Left lung (tissue), 10 donors: ENCODE results near the gene TBX20. TPM values are rescaled to one million over a fixed set of nuclear protein-coding genes. Genes with fewer than 3 reads are reported as not detected.
"Not testable (repeated sequence)": the region's sequence is repeated elsewhere in the genome, so short reads cannot be mapped to it uniquely, and the experiment has no call there.

ENCODE experiments used
- ATAC-seq: fragments of 200-7000 bp; cut with Tn5 transposase; one replicate; pipeline ENCODE4 v1.9.1; 2020; ENCODE audit warnings: moderate library complexity
- DNase-seq, 4 donors: peaks; one replicate each; pipeline ENCODE4 v3.0.0-alpha.2; 2013 to 2020
- H3K27ac ChIP-seq, 2 donors: fragments of 200-600 bp; sonication (generic) in 1 of 2; one replicate each; pipeline versions ENCODE4 v1.5.0 to v1.8.0; 2020 to 2021
- H3K27me3 ChIP-seq, 2 donors: fragments of 200-600 bp; sonication (generic) in 1 of 2; one replicate each; pipeline versions ENCODE4 v1.5.0 to v1.8.0; 2020 to 2021
- H3K36me3 ChIP-seq, 2 donors: fragments of 200-600 bp; sonication (generic) in 1 of 2; one replicate each; pipeline versions ENCODE4 v1.5.0 to v1.8.0; 2020 to 2021
- H3K4me1 ChIP-seq, 2 donors: fragments of 200-600 bp; one replicate each; pipeline ENCODE4 v1.8.0; 2021
- H3K4me3 ChIP-seq, 2 donors: fragments of 200-600 bp; sonication (generic) in 1 of 2; one replicate each; pipeline versions ENCODE4 v1.5.0 to v1.8.0; 2020 to 2021; ENCODE audit warnings: mild to moderate bottlenecking in 1 of 2
- H3K9me3 ChIP-seq, 2 donors: fragments of 200-600 bp; sonication (generic) in 1 of 2; one replicate each; pipeline versions ENCODE4 v1.5.0 to v1.8.0; 2020 to 2021
- intact Hi-C, 2 donors: fragments of 100-400 bp; cut with DNase I; formaldehyde crosslinking; loops; one replicate each; pipeline versions ENCODE4 v1.11.2 to v1.14.2; 2022
- polyA plus RNA-seq, 6 donors: library from polyadenylated mRNA; unstranded; fragments of 120-200 nt; gene quantifications; one replicate each; pipeline ENCODE4 v1.2.1, GENCODE V29; 2013; ENCODE audit not compliant: insufficient read length in 6 of 6
- total RNA-seq, 2 donors: library from RNA; stranded (reverse); fragmentation: NEBNext Ultra II Directional; extraction: Animal tissue kit (Norgen Biotek cat#: 25700); gene quantifications; one replicate each; pipeline ENCODE4 v1.2.1, GENCODE V29; 2021
- TF ChIP-seq, protein P1 (sequence below), 2 donors: fragments of 200-600 bp; sonication (generic) in 1 of 2; IDR thresholded peaks; one replicate each; pipeline versions ENCODE4 v1.5.0 to v1.8.0; 2021; ENCODE audit warnings: antibody characterized with exemption in 2 of 2
- donor health status: DM: no; HTN: yes; CAD: no.
- donor health status: DM: no; HTN: no; CAD: no.

The TBX20 gene
- total and polyA plus RNA-seq, 8 donors = 0.09 to 0.12 TPM; not detected in 6

DNA sequence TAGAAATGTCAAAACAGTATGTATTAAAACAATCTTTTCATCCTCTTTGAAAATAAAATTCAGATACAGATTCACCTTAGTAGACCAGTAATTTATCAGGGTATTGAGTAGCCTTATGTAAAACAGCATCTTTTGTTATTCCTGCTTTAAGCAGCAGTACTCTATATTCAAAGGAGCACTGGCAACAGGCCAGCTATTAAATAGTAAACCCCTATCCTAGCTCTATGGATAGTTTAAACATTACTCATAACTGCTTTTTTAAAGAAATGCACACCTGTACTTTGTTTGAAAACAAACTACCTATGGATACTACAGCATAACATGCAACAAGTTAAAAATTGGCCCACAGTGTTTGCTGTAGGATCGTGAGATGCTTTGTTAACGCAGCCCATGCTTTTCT lies 53.7 kb downstream of the TBX20 start:
- intact Hi-C loops, H3K4me1 ChIP-seq, DNase-seq, H3K27ac ChIP-seq, H3K36me3 ChIP-seq, ATAC-seq, H3K27me3 ChIP-seq, H3K4me3 ChIP-seq, H3K9me3 ChIP-seq: not testable (repeated sequence)

DNA sequence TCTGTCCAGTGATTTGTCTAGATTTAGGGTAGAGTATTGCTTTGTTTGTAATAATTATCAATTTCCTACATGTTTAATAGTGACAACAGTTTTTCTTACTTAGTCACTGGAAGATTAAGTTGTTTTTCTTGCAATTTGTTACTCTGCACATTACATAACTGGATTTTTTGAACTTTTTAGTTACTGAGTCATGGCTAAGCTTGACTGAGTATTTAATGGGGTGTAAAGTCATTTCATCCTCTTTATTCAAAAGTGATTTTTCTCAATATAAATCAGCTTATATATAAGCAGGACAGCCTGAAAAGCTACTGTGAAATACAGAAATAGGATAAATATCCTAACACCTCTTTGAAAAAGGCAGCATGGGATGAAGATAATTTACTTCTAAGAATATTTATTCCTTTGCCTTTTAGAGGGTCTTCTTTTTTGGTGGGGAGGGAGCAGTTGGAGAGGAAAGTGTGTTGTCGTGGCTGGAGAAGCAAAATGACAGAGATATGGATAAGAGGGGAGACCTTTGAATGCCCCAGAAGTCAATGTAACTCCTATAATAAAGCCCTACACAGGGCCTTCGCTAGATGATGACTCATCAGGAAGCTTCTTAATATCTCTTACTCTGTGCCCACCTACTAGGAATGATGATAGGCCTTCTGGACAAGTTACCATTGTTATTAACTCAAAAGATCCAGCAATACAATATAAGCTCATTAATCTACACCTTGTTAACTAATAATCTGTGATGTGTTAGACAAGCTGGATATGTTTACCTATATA lies 55.3 kb downstream of the TBX20 start:
- DNase-seq, H3K4me3 ChIP-seq, intact Hi-C loops, H3K36me3 ChIP-seq, H3K27ac ChIP-seq, H3K4me1 ChIP-seq, ATAC-seq, H3K27me3 ChIP-seq, H3K9me3 ChIP-seq: not testable (repeated sequence)

DNA sequence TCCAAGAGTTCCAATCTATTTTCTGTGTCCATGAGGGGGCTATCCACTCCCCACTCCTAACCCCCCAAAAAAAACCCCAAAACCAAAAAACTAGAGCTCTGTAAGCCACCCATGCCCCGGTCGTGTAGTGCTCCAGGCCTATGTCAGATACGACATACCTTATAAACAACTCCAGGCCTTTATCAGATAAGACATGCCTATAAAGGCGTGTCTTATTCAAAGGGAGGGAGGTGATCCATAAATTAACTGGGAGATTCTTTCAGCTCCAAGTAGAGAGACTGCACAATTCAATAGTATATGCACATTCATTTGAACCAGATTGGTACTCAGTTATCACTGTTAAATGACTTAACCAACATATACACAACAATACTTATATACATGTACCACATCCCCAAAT lies 62.3 kb downstream of the TBX20 start:
- intact Hi-C loops, ATAC-seq, H3K9me3 ChIP-seq, H3K27ac ChIP-seq, H3K36me3 ChIP-seq, DNase-seq, H3K4me3 ChIP-seq, H3K4me1 ChIP-seq: not testable (repeated sequence)
- peaks cover 5 to 19% of the 10 kb centered on the region in 2 donors for H3K27me3 ChIP-seq

DNA sequence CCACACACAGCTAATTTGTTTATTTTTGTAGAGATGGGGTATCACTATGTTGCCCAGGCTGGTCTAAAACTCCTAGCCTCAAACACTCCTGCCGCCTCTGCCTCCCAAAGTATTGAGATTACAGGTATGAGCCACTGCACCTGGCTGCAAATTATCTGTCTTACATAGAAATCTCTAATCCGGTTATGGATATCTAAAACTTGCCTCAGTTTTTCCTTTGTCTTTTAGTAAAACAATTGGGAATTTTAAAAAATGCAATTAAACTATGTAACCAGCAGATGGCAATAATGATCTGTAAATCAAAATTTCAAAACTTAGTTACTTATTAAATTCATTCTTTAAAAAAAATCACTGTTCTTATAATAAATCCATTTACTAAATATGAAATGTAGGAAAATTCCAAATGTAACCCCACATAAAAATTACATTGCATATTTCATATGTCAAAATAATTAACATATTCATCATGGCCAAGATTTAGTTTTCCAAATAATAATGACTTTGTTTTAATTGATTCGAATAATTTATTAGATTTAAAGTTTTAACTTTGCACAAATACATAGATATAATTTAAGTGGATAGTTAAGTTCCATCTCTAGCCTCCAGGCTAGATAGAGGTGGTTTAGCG lies 63.6 kb downstream of the TBX20 start:
- H3K4me3 ChIP-seq, H3K27ac ChIP-seq, H3K4me1 ChIP-seq, ATAC-seq, DNase-seq, H3K9me3 ChIP-seq, H3K36me3 ChIP-seq, intact Hi-C loops: not testable (repeated sequence)
- H3K27me3 ChIP-seq = peaks cover 16 to 32% of the 10 kb centered on the region in 2 donors

DNA sequence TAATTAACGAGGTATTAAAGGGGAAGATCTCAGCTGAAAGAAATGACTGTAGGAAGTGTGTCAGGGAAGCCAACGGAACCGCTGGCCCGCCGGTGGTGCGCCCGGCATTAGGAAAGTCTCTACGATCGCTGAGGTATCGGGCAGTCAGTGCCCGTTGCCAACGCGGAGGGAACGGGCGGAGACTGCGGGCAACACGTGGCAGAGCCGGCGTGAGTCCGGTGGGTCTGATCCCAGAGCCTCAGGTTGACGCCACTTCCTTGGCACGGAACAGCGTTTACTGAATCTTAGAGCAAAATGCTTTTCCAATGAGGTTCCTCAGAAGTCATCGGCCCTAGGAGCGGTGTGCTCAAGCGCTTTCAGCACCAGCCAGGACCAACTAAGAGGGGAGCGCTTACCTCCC lies 67.1 kb downstream of the TBX20 start:
- intact Hi-C loops = loop anchor here in 1 of 2 donors (10.0 kb wide), 1 partner anchor 348 kb away; no protein-coding TSS in a partner anchor

DNA sequence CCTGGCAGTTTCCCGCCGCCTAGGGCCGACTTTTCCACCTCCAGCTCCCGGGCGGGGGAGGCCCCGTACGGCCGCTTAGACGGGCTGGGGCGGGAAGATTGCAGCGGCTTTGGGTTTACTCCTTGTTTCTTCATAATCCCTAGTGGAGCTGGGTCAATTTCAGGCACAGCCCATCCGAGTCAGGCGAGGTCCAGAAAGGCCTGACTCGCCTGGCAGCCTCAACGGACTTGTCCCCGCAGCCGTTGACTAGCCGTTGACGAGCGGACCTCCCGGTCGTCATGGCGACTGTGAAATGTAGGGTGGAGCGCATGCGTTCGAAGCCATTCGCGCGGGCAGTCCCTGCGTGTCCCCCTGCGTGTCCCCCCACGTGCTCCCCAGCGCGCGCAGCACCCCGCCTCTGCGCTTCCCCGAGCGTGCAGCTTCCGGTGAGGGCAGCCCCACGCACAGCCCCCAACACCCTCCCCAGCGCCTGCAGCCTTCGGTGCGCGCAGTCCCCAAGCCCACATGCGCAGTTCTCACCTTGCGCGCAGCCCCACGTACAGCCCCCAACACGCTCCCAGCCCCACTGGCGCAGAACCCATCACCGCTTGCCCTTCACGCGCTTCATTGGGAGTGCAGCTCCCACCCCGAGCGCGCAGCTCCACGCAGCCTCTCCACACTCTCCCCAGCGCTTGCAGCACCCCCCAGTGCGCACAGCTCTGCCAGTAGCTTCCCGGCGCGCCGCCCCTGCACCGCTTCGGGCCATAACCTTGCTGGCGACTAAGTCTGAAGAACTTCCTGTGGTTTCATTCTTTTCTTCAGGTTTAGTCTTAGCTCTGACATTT lies 67.8 kb downstream of the TBX20 start:
- Histone ChIP-seq H3K27me3 (peaks cover 16 to 60% of the 10 kb centered on the region in 2 donors), H3K4me3 (peak overlapping the region; percentile 11 to 18), H3K9me3 (no peaks in the 10 kb centered on the region), H3K36me3 (no peaks in the 10 kb centered on the region), H3K27ac (no peak overlapping the region), H3K4me1 (peaks cover 0 to 5% of the 10 kb centered on the region in 2 donors)
- ATAC-seq (peak; percentile 58), DNase-seq (peak; percentile 15 to 72 (median 40))
- TF ChIP-seq, protein P1, sequence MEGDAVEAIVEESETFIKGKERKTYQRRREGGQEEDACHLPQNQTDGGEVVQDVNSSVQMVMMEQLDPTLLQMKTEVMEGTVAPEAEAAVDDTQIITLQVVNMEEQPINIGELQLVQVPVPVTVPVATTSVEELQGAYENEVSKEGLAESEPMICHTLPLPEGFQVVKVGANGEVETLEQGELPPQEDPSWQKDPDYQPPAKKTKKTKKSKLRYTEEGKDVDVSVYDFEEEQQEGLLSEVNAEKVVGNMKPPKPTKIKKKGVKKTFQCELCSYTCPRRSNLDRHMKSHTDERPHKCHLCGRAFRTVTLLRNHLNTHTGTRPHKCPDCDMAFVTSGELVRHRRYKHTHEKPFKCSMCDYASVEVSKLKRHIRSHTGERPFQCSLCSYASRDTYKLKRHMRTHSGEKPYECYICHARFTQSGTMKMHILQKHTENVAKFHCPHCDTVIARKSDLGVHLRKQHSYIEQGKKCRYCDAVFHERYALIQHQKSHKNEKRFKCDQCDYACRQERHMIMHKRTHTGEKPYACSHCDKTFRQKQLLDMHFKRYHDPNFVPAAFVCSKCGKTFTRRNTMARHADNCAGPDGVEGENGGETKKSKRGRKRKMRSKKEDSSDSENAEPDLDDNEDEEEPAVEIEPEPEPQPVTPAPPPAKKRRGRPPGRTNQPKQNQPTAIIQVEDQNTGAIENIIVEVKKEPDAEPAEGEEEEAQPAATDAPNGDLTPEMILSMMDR (IDR thresholded peaks at IDR 0.05) = no peak
- intact Hi-C loops = loop anchor here in 1 of 2 donors (10.0 kb wide), 1 partner anchor 349 kb away; no protein-coding TSS in a partner anchor

More for the DNA sequence above, 67.1 kb downstream of the TBX20 start:
- H3K36me3 ChIP-seq, H3K27ac ChIP-seq, H3K9me3 ChIP-seq, H3K4me1 ChIP-seq: not testable (repeated sequence)
- Histone ChIP-seq H3K4me3 (peak overlapping the region; percentile 11 to 18), H3K27me3 (peaks cover 16 to 60% of the 10 kb centered on the region in 2 donors)
- DNase-seq = peak in 3 of 4 donors; percentile 16 to 77 (median 18)
- ATAC-seq = peak; percentile 68

DNA sequence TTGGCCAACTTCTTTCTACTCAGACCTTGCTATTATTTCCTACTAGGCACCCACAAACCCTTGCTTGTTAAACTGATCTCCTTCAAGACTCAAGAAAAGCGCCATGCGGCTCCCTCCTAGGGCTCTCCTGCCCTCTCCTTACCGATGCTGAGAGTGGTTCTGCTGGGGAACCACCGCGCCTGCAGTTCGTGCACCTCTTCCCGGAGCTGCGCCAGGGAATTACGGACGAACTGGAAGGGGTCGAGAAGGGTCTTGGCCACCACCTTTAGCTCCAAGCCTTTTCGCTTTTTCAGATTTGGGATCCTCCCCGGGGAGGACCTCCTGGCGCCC lies 68.4 kb downstream of the TBX20 start:
- not testable (repeated sequence) for ATAC-seq, DNase-seq, H3K27ac ChIP-seq, H3K36me3 ChIP-seq, H3K4me1 ChIP-seq, H3K9me3 ChIP-seq
- Histone ChIP-seq H3K27me3 (peaks cover 16 to 60% of the 10 kb centered on the region in 2 donors), H3K4me3 (peak overlapping the region in 1 of 2 donors; percentile 18)
- intact Hi-C loops = loop anchor here in 1 of 2 donors (10.0 kb wide), 1 partner anchor 349 kb away; no protein-coding TSS in a partner anchor

DNA sequence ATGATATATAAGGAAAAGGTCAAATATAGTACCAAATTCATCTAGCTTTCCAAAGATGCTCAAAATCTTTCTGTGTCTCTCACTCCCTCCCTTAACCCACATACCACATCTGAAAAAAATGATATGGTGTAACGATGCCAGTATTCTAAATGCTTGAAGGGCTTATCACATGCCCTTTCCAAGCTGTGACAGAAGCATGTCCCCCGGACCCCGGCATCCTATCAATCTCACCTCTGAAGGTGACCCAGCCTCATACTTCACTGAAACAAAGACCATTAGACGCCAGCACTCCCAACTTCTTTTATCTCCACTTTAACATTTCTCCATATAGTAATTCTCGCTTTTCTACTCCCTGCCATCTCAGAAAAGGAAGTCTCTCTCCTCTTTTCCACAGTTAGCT lies 68.9 kb downstream of the TBX20 start:
- not testable (repeated sequence) for H3K4me1 ChIP-seq, DNase-seq, H3K4me3 ChIP-seq, H3K9me3 ChIP-seq, ATAC-seq, H3K27ac ChIP-seq, H3K36me3 ChIP-seq
- H3K27me3 ChIP-seq = peaks cover 16 to 60% of the 10 kb centered on the region in 2 donors
- intact Hi-C loops = loop anchor here in 1 of 2 donors (10.0 kb wide), 1 partner anchor 350 kb away; no protein-coding TSS in a partner anchor

DNA sequence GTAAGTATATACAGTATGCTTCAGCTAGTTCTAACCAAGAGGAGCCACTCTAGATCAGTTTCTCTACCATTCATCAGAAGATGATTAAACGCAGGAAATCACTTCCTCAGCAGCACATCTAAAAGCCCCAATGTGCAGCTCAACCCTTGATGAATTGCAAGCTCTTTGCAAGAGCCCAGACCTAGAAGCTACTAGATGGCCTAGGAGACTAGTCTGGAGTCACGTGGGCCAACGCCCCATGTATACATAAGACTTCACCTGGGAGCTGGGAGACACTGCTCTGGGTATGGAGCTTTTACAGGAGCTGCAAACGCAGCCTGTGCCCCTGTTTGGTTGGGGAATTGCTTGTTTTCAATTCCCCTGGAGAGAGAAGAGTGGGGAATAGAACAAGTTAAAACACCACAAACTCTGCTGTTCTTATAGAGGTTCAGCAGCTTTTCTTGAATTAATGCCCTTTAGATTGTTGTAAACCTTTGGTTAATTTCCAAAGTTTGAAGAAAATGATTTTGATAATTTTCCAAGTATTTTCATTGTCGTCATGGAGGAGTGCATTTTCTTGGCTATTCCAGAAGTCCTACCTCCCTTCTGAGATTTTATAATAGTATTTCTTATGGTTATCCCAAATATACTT lies 69.9 kb downstream of the TBX20 start:
- not testable (repeated sequence) for H3K36me3 ChIP-seq, H3K9me3 ChIP-seq, H3K27ac ChIP-seq, H3K4me1 ChIP-seq, DNase-seq, H3K4me3 ChIP-seq, ATAC-seq
- peaks cover 16 to 60% of the 10 kb centered on the region in 2 donors for H3K27me3 ChIP-seq
- intact Hi-C loops = loop anchor here in 1 of 2 donors (10.0 kb wide), 1 partner anchor 351 kb away; no protein-coding TSS in a partner anchor

DNA sequence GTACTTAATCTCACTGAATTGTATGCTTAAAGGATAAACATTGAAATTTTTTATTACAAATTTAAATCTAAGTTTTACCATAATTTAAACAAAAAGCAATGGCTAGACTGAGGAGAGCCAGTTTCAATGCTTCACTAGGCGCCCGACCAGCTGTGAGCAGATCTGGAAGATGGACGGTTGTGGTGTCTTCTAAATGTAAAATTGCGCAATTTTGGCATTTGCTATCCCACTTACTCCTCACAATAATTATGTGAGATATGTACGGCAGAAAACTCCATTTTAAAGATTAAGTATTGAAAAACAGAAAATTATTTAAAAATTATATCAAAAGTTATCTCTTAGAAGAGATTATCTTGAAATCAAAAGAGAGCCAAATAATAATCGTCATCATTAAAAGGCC lies 73.2 kb downstream of the TBX20 start:
- not testable (repeated sequence) for H3K4me1 ChIP-seq, H3K27ac ChIP-seq, H3K36me3 ChIP-seq, H3K4me3 ChIP-seq, DNase-seq, H3K9me3 ChIP-seq, ATAC-seq
- peaks cover 4 to 32% of the 10 kb centered on the region in 2 donors for H3K27me3 ChIP-seq
- intact Hi-C loops = loop anchor here in 1 of 2 donors (10.0 kb wide), 1 partner anchor 354 kb away; no protein-coding TSS in a partner anchor

DNA sequence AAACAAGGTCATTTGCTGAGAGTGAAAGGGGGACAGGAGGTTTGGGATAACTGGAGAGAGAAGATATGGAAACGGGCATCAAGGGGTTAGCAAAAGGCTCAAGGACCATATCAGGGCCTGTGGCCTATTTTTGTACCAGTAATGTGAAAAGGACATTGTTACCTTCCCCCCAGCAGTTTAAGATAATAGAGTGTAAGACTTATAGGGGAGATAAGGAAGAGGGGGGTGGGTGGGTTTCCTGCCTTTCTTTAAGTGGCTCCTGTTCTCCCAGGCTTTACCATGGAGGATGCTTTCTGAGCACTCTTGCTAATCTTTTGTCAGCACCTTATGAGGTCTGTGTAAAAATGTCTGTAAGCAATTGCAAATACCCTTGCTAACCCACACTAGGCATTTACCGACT lies 80.7 kb downstream of the TBX20 start:
- DNase-seq, H3K27ac ChIP-seq, H3K36me3 ChIP-seq, H3K4me3 ChIP-seq, ATAC-seq, H3K9me3 ChIP-seq, H3K27me3 ChIP-seq, intact Hi-C loops, H3K4me1 ChIP-seq: not testable (repeated sequence)
